Naive thymus-derived CD4-positive, alpha-beta T cell (primary cell): Measurements from ENCODE around the gene SOX5. TPM values are rescaled to one million over a fixed set of nuclear protein-coding genes. Genes with fewer than 3 reads are reported as not detected.

Source experiments
- ATAC-seq: fragments of 150-1000 bp; cut with Tn5 transposase; 2 replicates; pipeline ENCODE4 v1.10.0; 2021; ENCODE audit warnings: mild to moderate bottlenecking, moderate library complexity
- CTCF ChIA-PET: fragments of 350-600 bp; sonication (Branson Sonifier 250); formaldehyde crosslinking; loops from one replicate; lab custom pipeline; 2021; ENCODE audit warnings: antibody characterized with exemption; lab: Charles Lee
- POLR2A ChIA-PET: fragments of 350-600 bp; sonication (Branson Sonifier 250); formaldehyde crosslinking; loops from one replicate; lab custom pipeline; 2021; ENCODE audit warnings: antibody characterized with exemption, inconsistent platforms; lab: Charles Lee
- DNase-seq, 9 donors: peaks; one replicate each; pipeline versions ENCODE4 v3.0.0 to v3.0.0-alpha.2; 2020 to 2022; ENCODE audit warnings: mixed read lengths in 1 of 9
- H3K27ac ChIP-seq: one replicate; pipeline ENCODE4 v1.7.0; 2013; ENCODE audit warnings: mild to moderate bottlenecking, low read depth, low read length, moderate library complexity
- H3K27me3 ChIP-seq, 2 donors: one replicate each; pipeline ENCODE4 v1.7.0; 2013; ENCODE audit warnings: low read length in 2 of 2, mild to moderate bottlenecking in 2 of 2, moderate library complexity in 2 of 2; ENCODE audit not compliant: control insufficient read depth in 2 of 2, insufficient read depth in 2 of 2
- H3K36me3 ChIP-seq, 3 experiments: 1 replicate in 2 of 3; 2 replicates in 1 of 3; pipeline ENCODE4 v1.7.0; 2013; ENCODE audit warnings: low read length in 3 of 3, mild to moderate bottlenecking in 3 of 3, moderate library complexity in 1 of 3; ENCODE audit not compliant: insufficient read depth in 3 of 3, control insufficient read depth in 2 of 3
- H3K4me1 ChIP-seq, 2 donors: one replicate each; pipeline ENCODE4 v1.7.0; 2013; ENCODE audit warnings: low read length in 2 of 2, mild to moderate bottlenecking in 2 of 2, moderate library complexity in 1 of 2; ENCODE audit not compliant: control insufficient read depth in 2 of 2, insufficient read depth in 2 of 2
- H3K4me3 ChIP-seq: 2 replicates; pipeline ENCODE4 v1.7.0; 2013; ENCODE audit warnings: mild to moderate bottlenecking, low read length
- H3K9me3 ChIP-seq, 3 experiments: 1 replicate in 2 of 3; 2 replicates in 1 of 3; pipeline ENCODE4 v1.7.0; 2013; ENCODE audit warnings: low read length in 3 of 3; ENCODE audit not compliant: control insufficient read depth in 2 of 3
- H3K27ac Mint-ChIP-seq, 9 donors: one replicate each; pipeline ENCODE4 v1.8.0; 2020 to 2022; ENCODE audit warnings: mixed read lengths in 9 of 9, mild to moderate bottlenecking in 8 of 9, moderate library complexity in 5 of 9, inconsistent platforms in 2 of 9
- H3K27me3 Mint-ChIP-seq, 5 donors: one replicate each; pipeline ENCODE4 v1.8.0; 2021 to 2022; ENCODE audit warnings: mixed read lengths in 5 of 5, mild to moderate bottlenecking in 1 of 5
- H3K36me3 Mint-ChIP-seq, 5 donors: one replicate each; pipeline ENCODE4 v1.8.0; 2020 to 2022; ENCODE audit warnings: mixed read lengths in 5 of 5, mild to moderate bottlenecking in 3 of 5, inconsistent platforms in 1 of 5
- H3K4me1 Mint-ChIP-seq, 7 donors: one replicate each; pipeline ENCODE4 v1.8.0; 2020 to 2022; ENCODE audit warnings: mixed read lengths in 7 of 7, mild to moderate bottlenecking in 3 of 7, inconsistent platforms in 1 of 7
- H3K4me3 Mint-ChIP-seq, 10 donors: one replicate each; pipeline ENCODE4 v1.8.0; 2020 to 2022; ENCODE audit warnings: mild to moderate bottlenecking in 10 of 10, mixed read lengths in 10 of 10, moderate library complexity in 6 of 10, inconsistent platforms in 2 of 10
- H3K9me3 Mint-ChIP-seq, 11 donors: one replicate each; pipeline ENCODE4 v1.8.0; 2020 to 2022; ENCODE audit warnings: mixed read lengths in 11 of 11, mild to moderate bottlenecking in 4 of 11, inconsistent platforms in 1 of 11, moderate library complexity in 1 of 11
- intact Hi-C, 2 donors: fragments of 100-400 bp; cut with micrococcal nuclease; formaldehyde crosslinking; loops; one replicate each; pipeline ENCODE4 v1.15.1; 2023
- polyA plus RNA-seq, 2 donors: library from polyadenylated mRNA; unstranded; fragments of 300-500 nt; fragmentation: Illumina TruSeq; gene quantifications; one replicate each; pipeline ENCODE4 v1.2.3, GENCODE V29; 2021
- total RNA-seq, 6 experiments: library from RNA in 5 of 6; stranded (reverse) in 5 of 6; gene quantifications; 1 replicate in 5 of 6; 2 replicates in 1 of 6; pipeline ENCODE4 v1.2.3 and lab custom pipeline; 2021 to 2026

The SOX5 gene
- total and polyA plus RNA-seq, 7 experiments from 2014 or later, result 0.05 TPM; not detected in 6

DNA sequence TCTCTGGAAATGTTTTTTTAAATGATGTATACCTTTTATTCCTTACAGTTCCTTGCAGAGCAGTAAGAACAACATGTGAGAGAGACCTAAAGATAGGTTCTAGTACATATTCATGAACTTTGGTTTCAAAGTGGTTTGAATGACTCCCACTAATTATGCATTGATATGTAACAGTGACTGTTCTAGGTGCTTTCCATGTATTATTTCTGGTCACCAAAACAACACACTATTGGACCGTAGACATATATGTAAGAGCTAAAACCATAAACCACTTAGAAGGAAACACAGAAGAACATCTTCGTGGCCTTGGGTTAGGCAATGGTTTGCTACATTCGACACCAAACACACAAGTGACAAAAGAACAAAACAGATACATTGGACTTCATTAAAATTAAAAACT is 37.9 kb downstream of the SOX5 start:
- Histone ChIP-seq H3K27ac (no peak overlapping the region), H3K27me3 (no peaks in the 10 kb centered on the region), H3K9me3 (no peaks in the 10 kb centered on the region), H3K36me3 (no peaks in the 10 kb centered on the region), H3K4me3 (no peak overlapping the region), H3K4me1 (no peaks in the 10 kb centered on the region)
- ChIA-PET CTCF (no interaction called here), POLR2A (no interaction called here)
- intact Hi-C loops, result no loop called here
- no peaks in the 10 kb centered on the region for H3K4me1 Mint-ChIP-seq
- no peaks in the 10 kb centered on the region for H3K27me3 Mint-ChIP-seq
- H3K36me3 Mint-ChIP-seq, result no peaks in the 10 kb centered on the region
- H3K9me3 Mint-ChIP-seq, result peaks cover 0 to 10% (median 0%) of the 10 kb centered on the region in 11 donors
- ATAC-seq (no peak), DNase-seq (no peak)
- H3K4me3 Mint-ChIP-seq, result no peak overlapping the region
- H3K27ac Mint-ChIP-seq, result no peak overlapping the region

DNA sequence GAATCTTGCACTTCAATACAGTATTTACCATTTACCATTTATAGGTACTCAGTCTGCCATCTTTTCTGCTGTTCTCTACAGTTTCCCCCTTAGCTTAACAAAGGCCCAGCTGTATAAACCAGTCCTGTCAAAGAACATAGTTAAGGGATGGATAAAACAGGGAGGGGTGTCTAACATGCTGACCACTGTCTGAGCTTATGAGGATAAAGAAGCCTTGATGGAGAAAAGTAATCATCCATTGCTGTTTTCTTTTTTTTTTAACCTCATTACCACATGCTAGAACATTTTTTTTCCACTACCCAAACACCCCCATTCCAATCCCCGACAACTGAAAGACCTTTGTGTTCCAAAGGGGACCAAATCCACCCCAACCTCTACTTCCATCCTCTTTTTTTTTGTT is 39.9 kb downstream of the SOX5 start:
- Histone ChIP-seq H3K27me3 (no peaks in the 10 kb centered on the region), H3K4me3 (no peak overlapping the region), H3K4me1 (no peaks in the 10 kb centered on the region), H3K9me3 (no peaks in the 10 kb centered on the region), H3K27ac (no peak overlapping the region), H3K36me3 (no peaks in the 10 kb centered on the region)
- no peaks in the 10 kb centered on the region for H3K27me3 Mint-ChIP-seq
- H3K36me3 Mint-ChIP-seq, result no peaks in the 10 kb centered on the region
- ChIA-PET POLR2A (no interaction called here), CTCF (no interaction called here)
- no peak overlapping the region for H3K27ac Mint-ChIP-seq
- intact Hi-C loops, result no loop called here
- ATAC-seq (no peak), DNase-seq (no peak)
- no peak overlapping the region for H3K4me3 Mint-ChIP-seq
- H3K9me3 Mint-ChIP-seq, result peaks cover 0 to 5% (median 0%) of the 10 kb centered on the region in 11 donors
- no peaks in the 10 kb centered on the region for H3K4me1 Mint-ChIP-seq

DNA sequence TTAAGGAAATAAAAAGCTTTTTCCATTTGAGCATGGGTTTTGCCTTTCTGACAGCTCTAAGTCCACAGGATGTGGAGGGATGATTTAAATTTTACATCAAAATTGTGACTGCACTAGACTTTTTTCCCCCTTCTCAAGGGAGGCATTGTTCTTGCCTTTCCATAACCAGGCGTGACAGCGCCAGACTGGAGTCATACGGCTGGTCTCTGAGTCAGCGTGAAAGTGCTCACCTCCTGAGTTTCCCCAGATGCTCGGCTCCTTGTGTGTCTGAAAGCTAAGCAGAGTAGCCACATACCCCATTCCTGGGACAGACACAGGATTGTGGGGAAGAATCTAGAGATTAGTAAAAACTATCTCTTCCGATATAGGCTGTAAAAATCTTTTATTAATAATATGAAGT is 43.1 kb downstream of the SOX5 start:
- DNase-seq (no peak), ATAC-seq (no peak)
- no peaks in the 10 kb centered on the region for H3K27me3 Mint-ChIP-seq
- H3K36me3 Mint-ChIP-seq, result no peaks in the 10 kb centered on the region
- H3K9me3 Mint-ChIP-seq, result peaks cover 0 to 8% (median 2%) of the 10 kb centered on the region in 11 donors
- Histone ChIP-seq H3K4me1 (no peaks in the 10 kb centered on the region), H3K27me3 (no peaks in the 10 kb centered on the region), H3K9me3 (no peaks in the 10 kb centered on the region), H3K27ac (no peak overlapping the region), H3K36me3 (no peaks in the 10 kb centered on the region), H3K4me3 (no peak overlapping the region)
- intact Hi-C loops, result no loop called here
- no peak overlapping the region for H3K27ac Mint-ChIP-seq
- CTCF ChIA-PET, result no interaction called here
- no peak overlapping the region for H3K4me3 Mint-ChIP-seq
- POLR2A ChIA-PET, result no interaction called here
- no peaks in the 10 kb centered on the region for H3K4me1 Mint-ChIP-seq

DNA sequence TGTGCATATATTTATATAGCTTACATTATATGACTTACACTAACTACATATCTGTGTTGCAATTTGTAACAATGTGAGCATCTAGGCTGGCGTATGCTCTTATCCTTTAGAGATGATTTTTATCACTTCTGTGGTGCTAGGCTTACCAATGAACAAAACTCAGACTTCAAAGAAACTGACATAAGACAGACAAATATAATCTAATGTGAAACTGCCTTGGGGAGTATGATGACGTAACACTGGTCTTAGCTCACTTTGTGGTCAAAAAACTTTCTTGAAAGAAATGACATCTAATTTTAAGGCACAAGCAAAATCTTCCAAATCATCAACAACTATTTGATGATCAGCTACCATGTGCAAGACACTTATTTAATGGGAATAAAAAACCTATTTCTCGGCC is 50.0 kb downstream of the SOX5 start:
- DNase-seq (no peak), ATAC-seq (no peak)
- intact Hi-C loops, result no loop called here
- no peaks in the 10 kb centered on the region for H3K36me3 Mint-ChIP-seq
- no peaks in the 10 kb centered on the region for H3K36me3 ChIP-seq
- H3K27ac ChIP-seq, result no peak overlapping the region
- H3K9me3 ChIP-seq, result no peaks in the 10 kb centered on the region
- H3K4me3 Mint-ChIP-seq, result no peak overlapping the region
- ChIA-PET POLR2A (interaction anchor here (0.6 kb wide), 1 partner anchor 675 kb away, joined by 7 read pairs; no protein-coding TSS in a partner anchor), CTCF (interaction anchor here (0.5 kb wide), 1 partner anchor 9 kb away, joined by 3 read pairs; no protein-coding TSS in a partner anchor)
- H3K27me3 ChIP-seq, result no peaks in the 10 kb centered on the region
- no peak overlapping the region for H3K27ac Mint-ChIP-seq
- H3K9me3 Mint-ChIP-seq, result peaks cover 0 to 4% (median 0%) of the 10 kb centered on the region in 11 donors
- H3K4me1 Mint-ChIP-seq, result no peaks in the 10 kb centered on the region
- no peak overlapping the region for H3K4me3 ChIP-seq
- no peaks in the 10 kb centered on the region for H3K4me1 ChIP-seq
- no peaks in the 10 kb centered on the region for H3K27me3 Mint-ChIP-seq

DNA sequence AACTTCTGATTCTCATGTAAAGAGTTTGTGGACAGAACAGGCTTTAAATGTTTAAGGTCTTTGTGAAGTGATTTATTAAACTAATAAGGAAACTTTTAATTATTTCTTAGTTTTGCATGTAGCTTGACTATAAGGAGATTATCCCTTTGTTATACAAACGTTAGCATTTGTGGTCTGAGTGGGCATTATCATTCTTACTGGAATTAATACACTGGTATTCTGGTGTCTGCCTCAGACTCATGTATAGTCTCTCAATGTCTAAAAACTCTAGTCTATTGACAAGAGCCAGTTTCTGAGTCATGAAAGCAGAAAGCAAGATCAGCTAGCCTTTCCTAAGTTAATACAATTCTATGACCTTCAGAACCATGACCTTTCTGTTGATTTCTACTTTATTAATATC is 51.3 kb downstream of the SOX5 start:
- no peak for DNase-seq
- Histone ChIP-seq H3K4me1 (no peaks in the 10 kb centered on the region), H3K27me3 (no peaks in the 10 kb centered on the region), H3K27ac (no peak overlapping the region), H3K9me3 (no peaks in the 10 kb centered on the region), H3K4me3 (no peak overlapping the region), H3K36me3 (no peaks in the 10 kb centered on the region)
- POLR2A ChIA-PET, result no interaction called here
- Mint-ChIP-seq H3K4me3 (no peak overlapping the region), H3K27me3 (no peaks in the 10 kb centered on the region), H3K9me3 (peaks cover 0 to 7% (median 0%) of the 10 kb centered on the region in 11 donors), H3K36me3 (no peaks in the 10 kb centered on the region), H3K4me1 (no peaks in the 10 kb centered on the region), H3K27ac (no peak overlapping the region)
- intact Hi-C loops, result no loop called here
- no peak for ATAC-seq
- CTCF ChIA-PET, result no interaction called here

DNA sequence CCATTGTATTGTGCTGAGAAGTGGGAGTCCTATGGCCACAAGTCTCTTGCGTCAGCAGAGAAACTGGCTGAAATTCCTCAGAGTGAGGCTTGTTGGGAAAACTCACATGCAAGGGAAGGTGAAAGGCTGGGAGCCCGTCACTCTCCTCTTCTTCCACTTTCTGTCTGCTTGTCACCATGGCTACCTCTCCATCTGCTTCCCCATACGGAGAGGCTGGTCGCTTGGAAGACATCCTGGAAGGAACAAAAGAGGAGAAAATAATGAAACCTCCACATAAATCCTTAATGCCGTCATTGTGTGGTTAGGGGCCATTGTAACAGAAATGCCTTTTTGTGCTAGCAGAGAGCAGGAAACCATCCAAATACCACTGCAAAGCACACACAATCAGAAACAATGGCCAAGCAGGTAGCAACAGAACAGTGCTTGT is 53.7 kb downstream of the SOX5 start:
- Mint-ChIP-seq H3K4me1 (no peaks in the 10 kb centered on the region), H3K27me3 (no peaks in the 10 kb centered on the region), H3K36me3 (no peaks in the 10 kb centered on the region), H3K27ac (no peak overlapping the region), H3K9me3 (peaks cover 0 to 3% (median 0%) of the 10 kb centered on the region in 11 donors), H3K4me3 (no peak overlapping the region)
- Histone ChIP-seq H3K27ac (no peak overlapping the region), H3K4me3 (no peak overlapping the region), H3K4me1 (no peaks in the 10 kb centered on the region), H3K9me3 (no peaks in the 10 kb centered on the region), H3K27me3 (no peaks in the 10 kb centered on the region), H3K36me3 (no peaks in the 10 kb centered on the region)
- intact Hi-C loops, result no loop called here
- POLR2A ChIA-PET, result no interaction called here
- ATAC-seq (no peak), DNase-seq (no peak)
- CTCF ChIA-PET, result no interaction called here

DNA sequence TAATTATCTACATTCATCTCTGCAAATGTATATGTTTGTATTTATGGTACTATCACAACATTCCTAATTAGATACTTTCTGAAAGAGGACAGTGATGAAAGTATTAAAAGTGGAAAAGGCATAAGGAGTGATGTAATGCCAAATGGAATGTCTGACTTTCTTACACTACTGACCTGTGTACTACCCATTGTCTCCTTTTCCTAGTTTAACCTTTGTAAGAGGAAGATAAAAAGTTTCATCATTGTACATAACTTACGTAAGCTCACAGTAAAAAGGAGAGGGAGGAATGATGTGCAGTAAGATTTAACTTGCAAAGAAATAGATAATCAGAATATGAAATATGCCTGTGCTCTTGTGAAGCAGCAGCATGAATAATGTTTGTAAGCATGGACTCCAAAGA is 55.9 kb downstream of the SOX5 start:
- no peak overlapping the region for H3K4me3 Mint-ChIP-seq
- Histone ChIP-seq H3K4me1 (no peaks in the 10 kb centered on the region), H3K4me3 (no peak overlapping the region), H3K27me3 (no peaks in the 10 kb centered on the region), H3K9me3 (no peaks in the 10 kb centered on the region), H3K27ac (no peak overlapping the region), H3K36me3 (no peaks in the 10 kb centered on the region)
- H3K36me3 Mint-ChIP-seq, result no peaks in the 10 kb centered on the region
- ChIA-PET POLR2A (no interaction called here), CTCF (no interaction called here)
- H3K27ac Mint-ChIP-seq, result no peak overlapping the region
- DNase-seq (no peak), ATAC-seq (no peak)
- intact Hi-C loops, result no loop called here
- H3K9me3 Mint-ChIP-seq, result peaks cover 0 to 5% (median 0%) of the 10 kb centered on the region in 11 donors
- H3K27me3 Mint-ChIP-seq, result no peaks in the 10 kb centered on the region
- no peaks in the 10 kb centered on the region for H3K4me1 Mint-ChIP-seq
